Smooth muscle cell (in vitro differentiated cells): ENCODE data around the gene SORCS3. TPM values are rescaled to one million over a fixed set of nuclear protein-coding genes. Genes with fewer than 3 reads are reported as not detected.

Experiments
- DNase-seq: peaks from one replicate; lab custom pipeline; 2025; ENCODE audit not compliant: unreplicated experiment; lab: John Stamatoyannopoulos, UW
- H2AFZ ChIP-seq: fragments of 200-600 bp; sonication (generic); 2 replicates; pipeline ENCODE4 v1.6.0; 2016; ENCODE audit warnings: antibody characterized with exemption, low read depth, mild to moderate bottlenecking
- H3F3A ChIP-seq: fragments of 200-600 bp; sonication (generic); 2 replicates; pipeline ENCODE4 v1.6.0; 2017; ENCODE audit warnings: antibody characterized with exemption, low read depth
- H3K27ac ChIP-seq: fragments of 200-600 bp; sonication (generic); 2 replicates; pipeline ENCODE4 v1.5.1; 2016; ENCODE audit warnings: low read depth, mild to moderate bottlenecking
- H3K27me3 ChIP-seq: fragments of 200-600 bp; sonication (generic); 2 replicates; pipeline ENCODE4 v1.6.1; 2016; ENCODE audit warnings: low read depth, mild to moderate bottlenecking
- H3K36me3 ChIP-seq: fragments of 200-600 bp; sonication (generic); 2 replicates; pipeline ENCODE4 v1.5.1; 2016; ENCODE audit warnings: low read depth
- H3K4me1 ChIP-seq: fragments of 200-600 bp; sonication (generic); 2 replicates; pipeline ENCODE4 v1.5.1; 2016; ENCODE audit warnings: low read depth
- H3K4me2 ChIP-seq: fragments of 200-600 bp; sonication (generic); 2 replicates; pipeline ENCODE4 v1.6.0; 2016; ENCODE audit warnings: mild to moderate bottlenecking
- H3K4me3 ChIP-seq: fragments of 200-600 bp; sonication (generic); 2 replicates; pipeline ENCODE4 v1.5.1; 2016; ENCODE audit warnings: mild to moderate bottlenecking
- H3K79me2 ChIP-seq: fragments of 200-600 bp; sonication (generic); 2 replicates; pipeline ENCODE4 v1.6.0; 2016; ENCODE audit warnings: low read depth, mild to moderate bottlenecking
- H3K9ac ChIP-seq: fragments of 200-600 bp; sonication (generic); 2 replicates; pipeline ENCODE4 v1.6.0; 2016; ENCODE audit warnings: low read depth
- H3K9me3 ChIP-seq: fragments of 200-600 bp; sonication (generic); replicated peaks from 2 replicates; pipeline ENCODE4 v1.5.1; 2016; ENCODE audit warnings: low read depth
- H4K20me1 ChIP-seq: fragments of 200-600 bp; sonication (generic); 2 replicates; pipeline ENCODE4 v1.6.0; 2016; ENCODE audit warnings: low read depth
- WGBS: methylation state at CpG from one replicate; pipeline ENCODE4 v1.1.7; 2016; ENCODE audit warnings: low lambda C conversion rate; 5-methylcytosine and 5-hydroxymethylcytosine counted together
- polyA plus RNA-seq: library from polyadenylated mRNA; unstranded; fragments of >200 nt; fragmentation: Nextera tagmentation; extraction: Ambion mirVana; gene quantifications from 2 replicates; pipeline ENCODE4 v1.2.1, GENCODE V29; 2016
- total RNA-seq: library from RNA; depleted of rRNA; stranded (reverse); fragments of >200 nt; gene quantifications from 2 replicates; pipeline ENCODE4 v1.2.3, GENCODE V29; 2014
- TF ChIP-seq, protein P1 (sequence below): fragments of 200-600 bp; sonication (generic); IDR thresholded peaks from 2 replicates; pipeline ENCODE4 v1.5.1; 2017; ENCODE audit warnings: borderline replicate concordance, mild to moderate bottlenecking, antibody characterized with exemption; ENCODE audit not compliant: insufficient read depth, poor library complexity, severe bottlenecking

SORCS3 gene
- total and polyA plus RNA-seq, 2 experiments from 2014 or later, result not detected

DNA sequence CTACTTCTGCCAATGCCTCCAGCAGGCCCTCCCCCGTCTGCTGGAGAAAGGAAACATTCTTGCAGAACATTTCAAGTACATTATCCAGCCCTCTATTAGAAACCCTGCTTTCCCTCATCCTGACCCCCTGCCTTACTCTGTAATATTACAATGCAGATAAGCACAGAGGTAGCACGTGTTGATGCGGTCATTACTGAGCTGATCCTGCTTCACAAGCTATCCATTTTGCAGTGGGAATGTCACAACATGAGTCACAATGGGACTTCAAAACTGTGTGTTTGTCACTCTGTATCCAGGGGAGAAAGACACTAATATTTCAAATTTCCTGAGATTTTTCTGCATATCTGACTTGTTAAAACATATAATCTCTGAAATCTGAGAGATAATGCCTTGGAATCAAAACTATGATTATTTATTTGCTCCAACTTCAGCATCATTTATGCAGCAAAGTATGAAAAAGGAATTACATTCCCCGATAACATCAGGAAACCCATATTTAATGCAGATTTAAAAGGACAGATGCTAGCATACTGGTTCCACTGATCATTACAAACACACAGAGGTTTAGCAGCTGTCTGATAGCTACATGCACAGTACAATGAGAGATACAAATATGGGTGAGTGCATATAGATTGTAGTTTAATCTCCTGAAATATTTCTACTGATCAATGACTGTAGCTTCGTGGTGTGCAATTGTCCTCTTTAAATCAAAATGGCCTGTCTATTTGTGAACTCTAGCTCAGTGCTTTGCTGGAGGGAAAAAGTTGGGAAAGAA is 239.7 kb downstream of the SORCS3 start:
- Histone ChIP-seq H3K4me3 (no peak overlapping the region), H2AFZ (no peak overlapping the region), H3K9ac (no peak overlapping the region), H3K36me3 (no peaks in the 10 kb centered on the region), H3K9me3 (no peaks in the 10 kb centered on the region), H4K20me1 (no peaks in the 10 kb centered on the region), H3K27me3 (no peaks in the 10 kb centered on the region), H3K27ac (no peak overlapping the region), H3F3A (no peaks in the 10 kb centered on the region), H3K79me2 (no peaks in the 10 kb centered on the region), H3K4me2 (no peak overlapping the region), H3K4me1 (peaks cover 12% of the 10 kb centered on the region)
- no peak for DNase-seq
- WGBS, result 81% methylated on average over 5 of the region's 5 CpGs
- TF ChIP-seq, protein P1, sequence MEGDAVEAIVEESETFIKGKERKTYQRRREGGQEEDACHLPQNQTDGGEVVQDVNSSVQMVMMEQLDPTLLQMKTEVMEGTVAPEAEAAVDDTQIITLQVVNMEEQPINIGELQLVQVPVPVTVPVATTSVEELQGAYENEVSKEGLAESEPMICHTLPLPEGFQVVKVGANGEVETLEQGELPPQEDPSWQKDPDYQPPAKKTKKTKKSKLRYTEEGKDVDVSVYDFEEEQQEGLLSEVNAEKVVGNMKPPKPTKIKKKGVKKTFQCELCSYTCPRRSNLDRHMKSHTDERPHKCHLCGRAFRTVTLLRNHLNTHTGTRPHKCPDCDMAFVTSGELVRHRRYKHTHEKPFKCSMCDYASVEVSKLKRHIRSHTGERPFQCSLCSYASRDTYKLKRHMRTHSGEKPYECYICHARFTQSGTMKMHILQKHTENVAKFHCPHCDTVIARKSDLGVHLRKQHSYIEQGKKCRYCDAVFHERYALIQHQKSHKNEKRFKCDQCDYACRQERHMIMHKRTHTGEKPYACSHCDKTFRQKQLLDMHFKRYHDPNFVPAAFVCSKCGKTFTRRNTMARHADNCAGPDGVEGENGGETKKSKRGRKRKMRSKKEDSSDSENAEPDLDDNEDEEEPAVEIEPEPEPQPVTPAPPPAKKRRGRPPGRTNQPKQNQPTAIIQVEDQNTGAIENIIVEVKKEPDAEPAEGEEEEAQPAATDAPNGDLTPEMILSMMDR, result no peak

DNA sequence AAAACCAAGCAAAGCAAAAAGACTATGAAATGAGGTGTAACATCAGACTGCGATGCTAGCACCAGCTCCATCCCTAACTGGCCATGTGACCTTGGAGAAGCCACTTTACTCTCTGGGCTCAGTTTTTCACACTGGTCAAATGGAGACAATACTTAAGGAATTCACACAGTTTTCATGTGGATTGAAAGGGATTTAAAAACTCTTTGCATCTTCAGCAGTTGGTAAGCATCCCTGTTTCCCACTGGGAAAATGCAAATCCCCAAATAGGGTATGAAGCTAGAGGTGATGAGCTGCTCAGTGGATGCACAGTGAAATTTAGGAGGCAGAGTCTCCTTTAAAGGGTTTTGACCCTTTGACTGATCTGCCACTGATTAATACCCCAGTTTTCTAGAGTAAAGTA is 240.7 kb downstream of the SORCS3 start:
- Histone ChIP-seq H4K20me1 (no peaks in the 10 kb centered on the region), H2AFZ (no peak overlapping the region), H3K9me3 (no peaks in the 10 kb centered on the region), H3K36me3 (no peaks in the 10 kb centered on the region), H3F3A (no peaks in the 10 kb centered on the region), H3K27me3 (no peaks in the 10 kb centered on the region), H3K4me2 (no peak overlapping the region), H3K79me2 (no peaks in the 10 kb centered on the region), H3K4me1 (peaks cover 12% of the 10 kb centered on the region), H3K9ac (no peak overlapping the region), H3K27ac (no peak overlapping the region), H3K4me3 (no peak overlapping the region)
- 86% methylated on average over 1 of the region's 1 CpG for WGBS
- TF ChIP-seq, protein P1, result no peak
- DNase-seq, result no peak

DNA sequence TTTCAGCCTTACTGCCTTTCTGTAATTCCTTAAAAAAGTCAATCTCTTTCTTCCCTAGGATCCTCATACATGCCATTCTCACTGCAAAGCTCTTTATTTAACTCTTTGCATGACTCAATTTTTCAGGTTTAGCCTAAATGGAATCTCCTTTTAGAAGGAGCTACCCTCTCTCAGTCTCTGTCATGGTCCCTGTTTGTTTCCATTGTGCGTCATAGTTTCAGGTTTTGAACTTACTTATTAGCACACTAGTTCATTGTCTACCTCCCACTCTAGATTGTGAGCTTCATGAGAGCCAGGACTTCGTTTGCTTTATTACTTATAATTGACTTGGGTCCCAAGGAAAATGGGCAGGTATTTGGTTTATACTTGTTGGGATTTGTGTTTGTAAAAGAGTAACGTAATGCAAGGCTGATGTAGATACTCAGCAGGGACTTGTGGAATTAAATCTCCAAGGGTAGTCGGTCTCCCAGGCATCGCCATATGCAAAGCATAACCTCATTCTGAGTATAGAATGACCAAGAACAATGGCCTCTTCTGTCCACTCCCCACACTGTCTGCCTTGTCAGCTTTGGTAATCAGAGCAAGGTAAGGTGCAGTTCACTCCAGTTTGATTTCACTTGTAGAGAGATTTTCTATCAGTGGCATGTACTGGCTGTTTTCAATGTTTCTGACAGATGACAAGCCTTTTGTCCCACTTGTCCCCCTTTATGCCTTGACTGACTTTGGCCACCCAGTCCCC is 252.0 kb downstream of the SORCS3 start:
- no peaks in the 10 kb centered on the region for H3F3A ChIP-seq
- no peak overlapping the region for H3K4me2 ChIP-seq
- no peak overlapping the region for H3K9ac ChIP-seq
- no peaks in the 10 kb centered on the region for H3K4me1 ChIP-seq
- H3K27ac ChIP-seq, result no peak overlapping the region
- no peak for DNase-seq
- H4K20me1 ChIP-seq, result no peaks in the 10 kb centered on the region
- TF ChIP-seq, protein P1, result no peak
- no peaks in the 10 kb centered on the region for H3K79me2 ChIP-seq
- WGBS, result 90% methylated on average over 5 of the region's 5 CpGs
- no peak overlapping the region for H2AFZ ChIP-seq
- H3K4me3 ChIP-seq, result no peak overlapping the region
- H3K9me3 ChIP-seq, result no peaks in the 10 kb centered on the region
- no peaks in the 10 kb centered on the region for H3K36me3 ChIP-seq
- H3K27me3 ChIP-seq, result peaks cover 14% of the 10 kb centered on the region
